Lower leg skin (tissue), 3 donors: Measurements from ENCODE around the gene TRMT1.

Experiments
- CTCF ChIP-seq, 3 donors: fragments of 450-650 bp; IDR thresholded peaks; one replicate each; pipeline ENCODE4 v1.5.1; 2016; ENCODE audit warnings: antibody characterized with exemption in 3 of 3, mild to moderate bottlenecking in 3 of 3, moderate library complexity in 2 of 3
- POLR2A ChIP-seq, 2 donors: fragments of 450-650 bp; IDR thresholded peaks; one replicate each; pipeline ENCODE4 v1.6.1; 2016 to 2017; ENCODE audit warnings: antibody characterized with exemption in 2 of 2, mild to moderate bottlenecking in 1 of 2, moderate library complexity in 1 of 2

DNA sequence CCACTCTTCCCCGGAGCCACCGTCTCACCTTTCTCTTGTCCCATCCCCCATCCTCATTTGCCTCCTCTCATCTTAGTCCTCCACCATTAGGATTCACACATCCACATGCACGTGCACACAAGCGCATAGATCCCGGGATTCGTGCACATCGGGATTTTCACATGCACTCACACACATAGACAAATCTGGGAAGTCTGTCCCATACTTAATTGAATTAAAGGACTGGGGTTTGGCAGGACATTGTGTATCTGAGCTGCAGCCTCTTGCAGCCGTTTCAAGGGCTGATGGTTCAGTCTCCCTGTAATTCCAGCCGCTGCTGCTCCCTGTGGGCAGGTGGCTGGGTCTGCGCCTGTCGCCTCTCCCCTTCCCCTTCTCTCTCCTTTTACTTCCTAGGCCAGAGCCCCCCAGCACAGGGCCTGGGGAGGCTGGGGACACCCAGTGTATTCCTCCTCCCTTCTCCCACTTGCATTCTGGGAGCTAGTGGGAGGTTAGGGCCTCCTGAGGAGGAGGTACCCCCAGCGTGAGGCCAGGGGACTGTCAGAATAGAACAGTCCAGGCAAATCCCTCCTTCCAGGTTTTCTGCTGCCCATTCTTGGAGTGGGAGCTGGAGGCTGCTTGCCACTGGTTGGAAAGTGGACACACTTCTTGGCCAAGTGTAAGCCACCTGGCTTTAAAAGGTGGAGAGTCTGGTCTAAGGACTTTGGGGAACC is 57.4 kb downstream of the TRMT1 start:
- TF ChIP-seq CTCF (IDR thresholded peaks at IDR 0.05), result no peak
- no peak for TF ChIP-seq POLR2A (IDR thresholded peaks at IDR 0.05)
